Retinal pigment epithelial cell (primary cell): ENCODE data around the gene CPVL.

Source experiments
- DNase-seq: peaks from one replicate; pipeline ENCODE4 v3.0.0-alpha.2; 2010; ENCODE audit warnings: low read depth
- H3K4me3 ChIP-seq: 2 replicates; pipeline ENCODE4 v1.5.1; 2011; ENCODE audit warnings: mild to moderate bottlenecking, low read length, control low read depth, moderate library complexity
- TF ChIP-seq, protein P1 (sequence below): conservative IDR thresholded peaks from 2 replicates; pipeline ENCODE4 v1.5.1; 2011; ENCODE audit warnings: low read depth, low read length, control low read depth, inconsistent platforms

The CPVL gene

DNA sequence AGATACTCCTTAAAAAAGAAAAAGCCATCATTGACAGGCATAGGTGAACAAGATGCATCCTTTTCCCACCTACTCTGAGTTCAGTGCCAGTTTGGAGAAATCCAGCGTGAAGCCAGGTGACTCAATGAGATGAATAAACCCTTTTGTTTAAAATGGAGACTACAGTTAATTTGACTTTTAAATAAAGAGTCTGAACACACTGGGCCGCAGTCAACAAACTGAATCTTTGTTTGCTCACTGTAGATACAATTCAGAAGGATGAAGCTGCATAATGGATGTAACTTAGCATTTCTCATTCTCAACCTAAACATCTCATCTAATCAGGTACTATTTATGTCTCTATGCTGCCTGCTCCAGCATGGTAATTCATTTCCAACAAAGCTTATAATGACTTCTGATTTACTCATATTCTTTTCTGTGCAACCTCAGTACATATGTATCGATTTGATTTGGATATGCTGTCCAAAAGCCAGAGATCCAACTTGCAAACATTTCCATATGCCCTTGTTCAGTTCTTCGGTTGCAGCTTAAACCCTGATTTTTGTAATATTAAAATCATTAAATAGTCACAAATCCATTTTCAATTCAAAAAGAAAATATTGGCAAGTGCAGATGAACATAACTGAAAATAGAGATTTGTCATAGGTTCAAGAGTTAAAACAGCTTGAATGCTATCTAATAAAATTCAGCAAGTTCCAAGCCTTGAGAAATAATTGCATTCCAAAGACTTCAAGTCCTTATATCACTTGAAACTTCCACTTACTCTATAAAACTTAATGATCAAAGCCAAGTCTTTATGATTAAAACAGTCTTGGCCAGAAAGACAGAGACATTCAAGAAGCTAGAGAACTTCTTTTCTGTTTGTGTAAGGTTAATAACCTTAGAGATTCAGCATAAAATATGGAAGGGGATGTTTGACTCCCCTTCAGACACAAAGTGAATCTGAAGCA, 67.8 kb downstream of the CPVL start:
- H3K4me3 ChIP-seq, result no peak overlapping the region
- DNase-seq, result no peak
- TF ChIP-seq, protein P1, sequence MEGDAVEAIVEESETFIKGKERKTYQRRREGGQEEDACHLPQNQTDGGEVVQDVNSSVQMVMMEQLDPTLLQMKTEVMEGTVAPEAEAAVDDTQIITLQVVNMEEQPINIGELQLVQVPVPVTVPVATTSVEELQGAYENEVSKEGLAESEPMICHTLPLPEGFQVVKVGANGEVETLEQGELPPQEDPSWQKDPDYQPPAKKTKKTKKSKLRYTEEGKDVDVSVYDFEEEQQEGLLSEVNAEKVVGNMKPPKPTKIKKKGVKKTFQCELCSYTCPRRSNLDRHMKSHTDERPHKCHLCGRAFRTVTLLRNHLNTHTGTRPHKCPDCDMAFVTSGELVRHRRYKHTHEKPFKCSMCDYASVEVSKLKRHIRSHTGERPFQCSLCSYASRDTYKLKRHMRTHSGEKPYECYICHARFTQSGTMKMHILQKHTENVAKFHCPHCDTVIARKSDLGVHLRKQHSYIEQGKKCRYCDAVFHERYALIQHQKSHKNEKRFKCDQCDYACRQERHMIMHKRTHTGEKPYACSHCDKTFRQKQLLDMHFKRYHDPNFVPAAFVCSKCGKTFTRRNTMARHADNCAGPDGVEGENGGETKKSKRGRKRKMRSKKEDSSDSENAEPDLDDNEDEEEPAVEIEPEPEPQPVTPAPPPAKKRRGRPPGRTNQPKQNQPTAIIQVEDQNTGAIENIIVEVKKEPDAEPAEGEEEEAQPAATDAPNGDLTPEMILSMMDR, result no peak

DNA sequence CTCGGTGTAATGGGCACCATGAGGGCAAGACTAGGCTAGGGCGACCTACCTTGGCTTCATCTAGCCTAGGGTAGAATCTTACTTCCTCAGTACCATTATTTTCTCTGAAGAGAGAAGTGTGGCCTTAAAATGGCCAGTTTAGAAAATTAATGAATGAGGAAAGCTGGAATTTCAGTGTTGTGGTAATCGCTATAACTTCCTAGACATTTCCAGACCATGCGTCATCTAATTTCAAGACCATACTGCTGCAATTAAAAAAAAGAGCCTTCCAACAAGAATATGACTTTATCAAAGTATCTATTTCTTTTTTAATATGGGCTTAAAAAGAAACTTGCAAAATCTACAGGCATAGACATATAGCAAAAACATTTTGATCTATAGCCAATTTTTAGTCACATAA, 68.5 kb downstream of the CPVL start:
- no peak overlapping the region for H3K4me3 ChIP-seq
- no peak for DNase-seq
- TF ChIP-seq, protein P1, result no peak

DNA sequence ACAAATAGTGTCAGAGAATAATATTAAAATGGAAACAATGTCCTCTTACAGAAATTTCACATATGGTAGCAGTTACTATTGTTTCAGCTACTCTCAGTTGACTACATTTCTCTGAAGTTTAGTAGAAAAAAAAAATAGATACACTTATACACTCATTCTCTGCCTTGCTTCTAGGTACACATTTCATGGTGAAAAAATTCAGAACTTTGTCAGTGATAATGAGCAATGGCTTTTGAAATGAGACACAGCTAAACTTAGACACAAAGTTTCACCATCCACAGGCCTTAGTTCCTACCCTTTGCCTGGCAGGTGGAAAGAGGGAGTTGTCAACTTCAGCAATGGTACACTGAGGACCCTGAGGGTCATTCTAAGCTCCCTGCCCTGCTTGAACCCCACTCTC, 69.2 kb downstream of the CPVL start:
- no peak for DNase-seq
- H3K4me3 ChIP-seq, result no peak overlapping the region
- TF ChIP-seq, protein P1, result no peak

DNA sequence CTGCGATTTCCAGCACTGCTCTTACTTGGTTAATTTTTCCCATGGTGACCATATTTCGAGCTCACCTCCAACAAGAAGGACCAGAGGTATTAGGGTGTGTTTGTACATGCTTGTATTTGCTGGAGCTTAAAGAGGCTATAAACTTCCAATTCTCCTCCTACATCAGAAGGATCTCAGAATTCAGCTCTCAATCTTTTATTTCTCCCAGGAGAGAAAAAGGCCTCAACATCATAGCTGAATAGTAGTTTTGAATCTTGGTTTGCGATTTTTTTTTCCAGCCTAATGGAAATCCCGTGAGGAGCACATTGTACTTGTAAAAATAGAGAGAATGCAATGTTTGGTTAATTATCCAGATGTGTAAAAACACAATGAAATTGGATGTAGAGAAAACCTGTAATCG, 69.7 kb downstream of the CPVL start:
- no peak for DNase-seq
- TF ChIP-seq, protein P1, result no peak
- no peak overlapping the region for H3K4me3 ChIP-seq

DNA sequence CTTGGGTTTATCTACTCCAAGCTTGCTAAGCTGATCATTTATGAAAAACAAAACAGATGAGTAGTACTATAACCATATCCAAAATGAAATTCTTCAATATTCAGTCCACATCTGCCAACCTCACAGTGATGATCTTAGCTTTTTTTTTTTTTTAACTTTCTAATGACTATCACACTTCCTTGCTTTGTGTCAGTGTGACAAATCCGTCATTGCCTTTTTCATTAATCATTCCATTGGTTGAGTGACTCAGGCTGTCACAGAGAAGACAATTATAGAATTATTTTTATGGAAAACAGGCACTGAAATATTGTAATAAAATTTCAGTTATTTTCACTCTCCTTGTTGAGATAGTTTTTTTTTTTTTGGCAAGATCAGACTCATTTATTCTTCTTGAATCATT, 70.7 kb downstream of the CPVL start:
- no peak for DNase-seq
- TF ChIP-seq, protein P1, result no peak

DNA sequence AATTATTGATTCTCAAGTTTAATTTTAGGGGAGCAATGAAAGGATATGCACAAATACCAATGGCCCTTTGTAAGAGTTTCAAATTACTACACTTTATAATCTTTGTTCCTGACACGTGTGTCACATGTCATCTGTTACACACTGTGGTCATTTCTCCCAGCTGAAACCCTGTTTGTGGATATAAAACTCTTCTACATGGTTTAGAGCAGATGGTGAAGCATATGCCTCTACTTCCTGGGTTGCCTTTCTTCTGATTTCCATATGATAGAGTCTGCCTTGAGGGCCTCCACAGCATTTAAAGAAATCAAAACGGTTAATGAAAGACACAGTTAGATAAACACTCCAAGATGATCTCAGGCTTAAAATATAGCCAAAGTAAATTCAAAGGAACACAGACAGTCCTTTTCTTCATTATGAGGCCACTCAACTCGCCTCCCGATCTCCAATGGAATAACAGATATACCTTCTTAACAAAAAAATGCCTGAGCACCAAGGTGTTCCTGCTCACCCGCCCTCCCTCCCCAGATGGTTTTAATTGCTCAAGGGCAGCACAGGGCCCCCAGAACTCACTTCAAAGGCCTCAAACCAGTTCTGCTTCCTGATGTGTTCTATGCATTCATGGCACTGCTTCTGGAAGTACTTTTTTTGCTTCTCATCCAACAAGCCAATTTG, 75.0 kb downstream of the CPVL start:
- H3K4me3 ChIP-seq, result no peak overlapping the region
- no peak for DNase-seq
- TF ChIP-seq, protein P1, result no peak

More for the DNA sequence above, 70.7 kb downstream of the CPVL start:
- no peak overlapping the region for H3K4me3 ChIP-seq
